AG20443 (cell line): ENCODE data around the gene SLC6A2.

Source experiments
- DNase-seq: peaks from one replicate; pipeline ENCODE4 v3.0.0; 2012; ENCODE audit warnings: low spot score, mixed read lengths

Gene SLC6A2

DNA sequence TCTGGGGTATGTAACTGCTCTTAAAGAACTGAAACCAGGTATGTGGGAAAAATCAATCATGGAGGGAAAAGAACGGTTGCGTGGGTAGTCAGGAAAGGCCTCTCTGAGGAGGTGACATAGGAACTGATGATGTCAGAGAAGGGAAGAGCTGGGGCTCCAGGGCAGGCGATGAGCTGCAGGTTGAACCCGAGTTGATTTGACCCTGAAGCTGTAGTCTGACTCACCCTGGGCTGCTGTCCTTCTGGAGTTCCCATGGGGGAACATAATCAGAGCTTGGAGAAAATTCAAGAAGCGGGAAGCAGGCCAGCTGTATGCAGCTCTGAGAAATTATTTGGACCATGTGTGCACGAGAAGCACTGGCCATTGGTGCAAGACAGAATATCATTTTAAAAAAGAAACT lies 16.7 kb downstream of the SLC6A2 start:
- DNase-seq: peak; percentile 71

- DNase-seq: no peak
These were observed 22.5 kb downstream of the SLC6A2 start for GRCh38 chr16:55678161-55678821.

DNA sequence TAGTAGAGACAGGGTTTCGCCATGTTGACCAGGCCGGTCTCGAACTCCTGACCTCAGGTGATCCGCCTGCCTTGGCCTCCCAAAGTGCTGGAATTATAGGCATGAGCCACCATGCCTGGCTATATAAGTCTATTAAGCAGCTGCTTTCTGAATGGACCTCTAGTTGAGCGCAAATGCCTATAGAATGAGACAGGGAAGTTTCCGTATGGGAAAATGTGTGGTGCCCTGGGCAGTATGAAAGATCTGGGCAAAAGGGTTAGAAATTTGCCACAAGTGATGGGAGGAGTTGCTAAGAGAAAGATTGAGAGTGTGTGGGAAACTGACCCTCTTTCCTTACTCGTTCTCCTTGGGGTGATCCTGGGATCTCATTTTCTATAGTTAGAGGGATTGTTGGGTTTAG lies 26.3 kb downstream of the SLC6A2 start:
- no peak for DNase-seq

DNA sequence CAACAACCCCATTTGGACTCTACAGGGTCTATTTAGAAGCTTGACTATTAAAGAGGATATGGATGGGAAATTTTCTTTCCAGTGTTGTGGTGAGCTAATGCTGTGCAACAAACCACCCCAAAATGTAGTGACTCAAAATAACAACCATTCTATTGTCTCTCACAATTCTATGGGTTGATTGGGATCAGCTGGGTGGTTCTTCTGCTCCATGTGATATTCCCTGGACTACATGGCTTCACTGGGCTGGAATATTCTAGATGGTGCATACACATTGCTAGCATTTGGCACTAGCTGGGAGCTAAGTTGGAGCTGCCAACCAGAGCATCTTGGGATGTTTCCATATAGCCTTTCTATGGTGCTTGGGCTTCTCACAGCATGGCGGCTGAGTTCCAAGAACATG lies 30.2 kb downstream of the SLC6A2 start:
- DNase-seq: no peak

DNA sequence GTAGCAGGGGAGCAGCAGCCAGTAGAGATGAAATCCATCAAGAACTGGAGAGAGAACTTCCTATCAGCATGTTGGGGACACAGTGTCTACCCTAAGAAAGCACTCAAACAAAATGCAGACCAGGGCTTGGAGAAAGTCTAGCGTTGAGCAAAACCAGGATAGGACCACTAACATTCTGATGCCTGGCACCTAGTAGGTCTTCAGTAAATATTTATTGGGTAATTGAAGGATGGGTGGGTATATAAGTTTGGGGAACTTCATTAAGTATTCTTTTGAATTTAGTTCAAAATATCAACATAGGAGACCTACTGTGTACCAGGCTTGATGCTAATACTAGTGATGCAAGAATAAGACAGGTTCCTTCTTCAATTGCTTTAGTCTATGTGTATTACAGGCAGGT lies 30.9 kb downstream of the SLC6A2 start:
- no peak for DNase-seq

GRCh38 chr16:55687802-55688201 lies 32.0 kb downstream of the SLC6A2 start:
- DNase-seq: no peak

DNA sequence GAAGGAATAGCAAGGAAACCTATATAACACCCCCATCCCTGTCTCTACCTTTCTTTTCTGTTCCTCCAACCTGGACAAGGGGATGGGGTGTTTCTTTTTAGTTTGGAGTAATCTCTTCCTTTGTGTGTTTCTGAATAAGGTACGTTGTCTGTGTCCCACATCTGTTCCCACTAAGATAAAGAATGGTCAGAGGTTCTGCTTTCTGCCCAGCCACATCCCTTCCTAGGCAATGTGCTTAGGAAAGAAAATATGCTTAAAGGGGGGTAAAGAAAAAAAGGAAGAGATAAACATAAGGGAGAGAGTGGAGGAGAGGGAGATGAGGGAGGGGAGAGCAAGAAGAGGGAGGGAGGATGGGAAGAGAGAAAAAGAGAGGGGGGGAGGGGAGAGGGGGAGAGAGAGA lies 35.1 kb downstream of the SLC6A2 start:
- DNase-seq: no peak

GRCh38 chr16:55691771-55692170 lies 36.0 kb downstream of the SLC6A2 start:
- DNase-seq: no peak

- no peak for DNase-seq
These were observed 39.8 kb downstream of the SLC6A2 start for GRCh38 chr16:55695595-55695994.

DNA sequence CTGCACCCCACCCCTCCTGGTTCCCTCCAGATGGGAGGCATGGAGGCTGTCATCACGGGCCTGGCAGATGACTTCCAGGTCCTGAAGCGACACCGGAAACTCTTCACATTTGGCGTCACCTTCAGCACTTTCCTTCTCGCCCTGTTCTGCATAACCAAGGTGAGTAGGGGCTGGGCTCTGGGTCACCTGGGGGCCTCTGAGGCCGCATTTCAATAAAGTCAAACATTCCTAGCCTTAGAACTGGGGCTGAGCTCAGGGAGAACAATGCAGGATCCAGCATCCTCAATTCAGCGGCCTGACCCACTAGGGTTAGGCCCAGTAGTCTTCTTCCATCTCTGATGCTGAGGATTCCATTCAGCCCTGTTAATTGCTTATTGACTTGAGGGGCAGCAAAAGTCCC lies 42.1 kb downstream of the SLC6A2 start:
- no peak for DNase-seq

- DNase-seq: no peak
These were observed 42.5 kb downstream of the SLC6A2 start for GRCh38 chr16:55698331-55698730.

DNA sequence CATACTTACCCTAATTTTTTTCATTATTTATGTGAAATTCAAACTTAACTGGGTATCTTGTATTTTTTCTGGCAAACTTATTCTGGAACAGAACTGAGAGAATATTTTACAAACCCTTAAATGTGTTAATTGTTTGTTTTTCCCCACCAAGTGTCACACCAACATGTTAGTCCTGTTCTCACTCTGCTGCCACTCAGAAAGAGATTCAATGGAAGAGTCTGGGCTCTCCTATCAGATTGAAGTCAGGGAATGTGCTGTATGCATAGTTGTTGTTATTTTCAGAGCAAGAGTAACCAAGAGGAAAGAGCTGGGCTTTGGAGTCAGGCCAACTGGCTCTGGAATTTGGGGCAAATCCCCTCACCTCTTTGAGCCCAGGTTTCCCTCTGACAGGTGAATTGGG lies 43.2 kb downstream of the SLC6A2 start:
- DNase-seq: no peak

- DNase-seq: no peak
These were observed 43.8 kb downstream of the SLC6A2 start for GRCh38 chr16:55699616-55700015.

DNA sequence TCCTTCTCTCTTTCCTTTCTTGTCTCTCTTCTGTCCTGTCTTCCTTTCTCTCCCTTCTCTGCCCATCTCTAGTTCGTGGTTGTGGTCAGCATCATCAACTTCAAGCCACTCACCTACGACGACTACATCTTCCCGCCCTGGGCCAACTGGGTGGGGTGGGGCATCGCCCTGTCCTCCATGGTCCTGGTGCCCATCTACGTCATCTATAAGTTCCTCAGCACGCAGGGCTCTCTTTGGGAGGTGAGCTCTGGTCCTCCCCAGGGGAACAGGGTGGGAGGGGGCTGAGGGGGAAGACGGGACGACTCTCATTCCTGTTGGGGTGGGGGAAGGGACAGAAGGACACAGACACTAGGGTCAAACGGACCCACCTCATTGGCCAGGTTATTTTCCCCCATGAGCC lies 44.3 kb downstream of the SLC6A2 start:
- DNase-seq: no peak

DNA sequence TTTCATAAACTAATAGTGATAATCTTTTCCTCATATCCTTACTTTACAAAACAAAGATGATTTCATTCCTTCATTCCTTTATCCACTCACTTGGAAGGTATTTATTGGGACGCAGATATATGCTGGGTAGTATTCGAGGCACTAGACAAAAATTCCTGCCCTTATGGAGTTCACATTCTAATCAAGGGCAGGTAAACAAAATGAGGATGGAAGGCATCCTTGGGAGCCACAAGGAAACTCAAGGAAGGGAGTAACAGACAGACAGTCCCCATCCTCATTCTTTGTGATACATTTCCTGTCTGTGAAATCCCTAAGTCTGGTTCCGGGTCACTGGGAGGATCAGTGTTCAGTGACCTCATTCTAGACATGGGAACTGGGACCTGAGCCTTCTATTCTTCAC lies 45.2 kb downstream of the SLC6A2 start:
- no peak for DNase-seq

GRCh38 chr16:55701442-55702319 lies 45.9 kb downstream of the SLC6A2 start:
- DNase-seq: peak; percentile 66

GRCh38 chr16:55703003-55704001 lies 47.5 kb downstream of the SLC6A2 start:
- peak; percentile 67 for DNase-seq

GRCh38 chr16:55706739-55707384 lies 51.1 kb downstream of the SLC6A2 start:
- no peak for DNase-seq

DNA sequence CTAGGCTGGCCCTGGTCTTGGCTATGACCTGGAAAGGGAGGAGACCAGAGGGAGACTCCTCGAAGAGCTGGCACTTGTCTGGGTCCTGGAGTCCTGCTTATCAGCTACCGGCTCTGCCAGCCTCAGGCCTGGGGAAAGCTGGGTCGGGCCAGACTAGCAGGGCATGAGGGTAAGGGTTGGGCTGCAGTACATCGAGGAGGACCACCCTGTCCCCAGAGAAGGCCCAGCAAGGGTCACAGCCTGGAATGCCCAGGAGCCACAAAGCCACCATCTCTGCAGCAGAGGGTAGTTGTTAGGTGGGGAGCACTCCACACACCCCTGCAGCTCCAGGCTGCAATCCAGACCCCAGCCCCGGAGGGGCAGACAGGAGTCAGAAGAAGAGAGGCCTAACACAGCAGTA lies 54.0 kb downstream of the SLC6A2 start:
- DNase-seq: no peak

DNA sequence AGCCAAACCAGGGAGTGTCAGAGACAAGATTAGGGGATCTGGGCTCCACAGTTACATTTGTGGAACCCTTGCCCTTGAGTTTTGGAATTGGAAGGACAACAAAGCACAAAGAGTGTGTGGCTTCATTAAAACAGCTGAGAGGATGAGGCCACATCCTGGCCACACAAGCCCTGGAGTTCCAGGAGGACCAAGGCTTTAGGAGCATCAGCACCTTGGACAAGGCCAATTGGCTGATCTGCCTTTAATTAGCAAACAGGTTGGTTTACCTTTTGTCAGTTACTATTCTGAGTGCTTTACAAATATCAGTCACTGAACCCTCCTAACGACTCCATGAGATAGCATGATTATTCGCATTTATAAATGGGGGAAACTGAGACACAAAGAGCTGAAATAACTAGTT lies 54.7 kb downstream of the SLC6A2 start:
- no peak for DNase-seq

DNA sequence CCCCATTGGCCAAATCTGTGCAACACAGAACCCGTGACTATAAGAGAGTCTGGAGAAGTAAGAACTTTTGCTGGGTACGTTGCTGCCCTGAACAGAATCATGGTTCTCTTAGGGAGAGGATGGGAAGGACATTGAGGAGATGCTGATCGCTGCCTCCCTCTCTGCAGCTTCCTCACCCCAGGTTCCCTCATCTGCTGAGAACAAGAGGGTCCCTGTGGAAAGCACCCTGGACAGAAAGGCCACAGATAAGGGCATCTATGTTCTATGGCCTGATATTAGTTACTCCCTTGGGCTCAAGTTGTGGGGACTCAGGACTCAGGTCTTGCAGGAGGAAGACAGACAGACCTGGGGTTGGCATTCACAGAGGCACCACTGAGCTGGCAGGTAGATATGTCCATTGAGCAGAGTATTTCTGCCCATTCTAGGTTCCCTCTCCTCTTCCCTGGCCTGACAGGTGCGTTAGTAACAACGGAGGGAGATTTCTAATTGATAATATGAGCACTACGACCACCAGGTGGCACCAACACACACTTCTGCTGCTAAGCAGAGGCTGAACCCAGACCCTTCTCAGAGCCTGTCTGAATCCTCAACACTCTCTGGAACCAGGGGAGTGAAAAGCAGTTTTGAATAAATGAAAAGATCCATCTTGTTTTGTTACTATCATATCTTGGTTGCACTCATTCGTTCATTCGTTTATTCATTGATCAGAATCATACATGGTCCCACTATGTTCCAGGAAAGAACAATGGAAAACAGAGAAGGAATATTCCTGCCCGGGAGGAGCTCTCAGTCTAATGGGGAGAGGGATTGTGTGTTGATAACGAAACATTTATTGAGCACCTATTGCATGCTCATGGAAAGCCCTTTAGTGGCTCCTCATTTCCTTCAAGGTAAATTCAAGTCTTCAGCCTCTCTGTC lies 56.4 kb downstream of the SLC6A2 start:
- peak; percentile 77 for DNase-seq
